ENCODE measurements around the gene GDPD2.

GRCh38 chrX:70410921-70411320 lies 12.2 kb upstream of the GDPD2 start:
- TF ChIP-seq POLR2A (IDR thresholded peaks at IDR 0.05; ENCODE audit: low read length) (no peak), CTCF (IDR thresholded peaks at IDR 0.05) (no peak), EP300 (IDR thresholded peaks at IDR 0.05) (no peak), MAX (IDR thresholded peaks at IDR 0.05) (no peak), E2F6 (IDR thresholded peaks at IDR 0.05; ENCODE audit: borderline replicate concordance, low read depth) (no peak), RAD21 (conservative IDR thresholded peaks at IDR 0.05 in 1 of 2, IDR thresholded peaks at IDR 0.05 in 1 of 2) (no peak), SMC3 (IDR thresholded peaks at IDR 0.05) (no peak)

Data from A549 (cell line).